Endothelial cell of umbilical vein (primary cell): Measurements from ENCODE around the gene RHOC. TPM values are rescaled to one million over a fixed set of nuclear protein-coding genes. Genes with fewer than 3 reads are reported as not detected.

Source experiments
- BruUV-seq: library from RNA; stranded (reverse); fragments of 400-500 nt; replicated peaks from 2 replicates; lab custom pipeline; 2021; lab: Mats Ljungman, UMichigan
- CTCF ChIA-PET: fragments of 300-600, 350-600 bp; sonication (Branson Sonifier 250); formaldehyde crosslinking; loops from one replicate; lab custom pipeline; 2021; ENCODE audit warnings: antibody characterized with exemption, inconsistent platforms; lab: Charles Lee
- POLR2A ChIA-PET: fragments of 300-600, 350-600 bp; sonication (Branson Sonifier 250); formaldehyde crosslinking; loops from one replicate; lab custom pipeline; 2021; ENCODE audit warnings: antibody characterized with exemption, inconsistent platforms; lab: Charles Lee
- DNase-seq: peaks from one replicate; pipeline ENCODE4 v3.0.0-alpha.2; 2011; ENCODE audit warnings: low read depth, low spot score
- FAIRE-seq: peaks from 2 replicates; lab custom pipeline; 2011; peaks lifted over from hg19 to GRCh38; lab: Jason Lieb, UNC
- H2AFZ ChIP-seq: 2 replicates; pipeline ENCODE4 v1.6.0; 2012; ENCODE audit warnings: low read depth, low read length, control low read depth, inconsistent platforms
- H3K27ac ChIP-seq: 2 replicates; pipeline ENCODE4 v1.5.1; 2011; ENCODE audit warnings: low read depth, mild to moderate bottlenecking, control low read depth, low read length, moderate library complexity; ENCODE audit not compliant: insufficient read depth
- H3K27me3 ChIP-seq, 2 experiments: 2 replicates each; pipeline versions ENCODE4 v1.6.0 to v1.6.1; 2011; ENCODE audit warnings: low read length in 2 of 2, mixed read lengths in 1 of 2; ENCODE audit not compliant: control insufficient read depth in 2 of 2, insufficient read depth in 2 of 2
- H3K36me3 ChIP-seq, 2 experiments: 2 replicates in 1 of 2; 3 replicates in 1 of 2; pipeline ENCODE4 v1.5.1; 2011; ENCODE audit warnings: low read length in 2 of 2, mild to moderate bottlenecking in 1 of 2, moderate library complexity in 1 of 2; ENCODE audit not compliant: control insufficient read depth in 2 of 2, insufficient read depth in 2 of 2; ENCODE audit errors: extremely low read depth in 1 of 2
- H3K4me1 ChIP-seq: 3 replicates; pipeline ENCODE4 v1.5.1; 2011; ENCODE audit warnings: mild to moderate bottlenecking, low read length; ENCODE audit not compliant: control insufficient read depth, insufficient read depth; ENCODE audit errors: extremely low read depth
- H3K4me2 ChIP-seq: 2 replicates; pipeline ENCODE4 v1.6.1; 2011; ENCODE audit warnings: low read length, control low read depth, mixed read lengths; ENCODE audit not compliant: insufficient read depth
- H3K4me3 ChIP-seq, 3 experiments: fragments of 200-600 bp in 1 of 3; sonication (generic), shearing (Covaris generic) in 1 of 3; replicated peaks in 1 of 3; 2 replicates each; pipeline ENCODE4 v1.5.1; 2011 to 2016; ENCODE audit warnings: control low read depth in 3 of 3, low read length in 3 of 3, mild to moderate bottlenecking in 2 of 3, inconsistent platforms in 1 of 3, low read depth in 1 of 3, moderate library complexity in 1 of 3; ENCODE audit not compliant: insufficient read depth in 1 of 3
- H3K79me2 ChIP-seq: 2 replicates; pipeline ENCODE4 v1.6.0; 2012; ENCODE audit warnings: low read length, inconsistent platforms; ENCODE audit not compliant: control insufficient read depth, insufficient read depth
- H3K9ac ChIP-seq: replicated peaks from 2 replicates; pipeline ENCODE3; 2011; ENCODE audit warnings: low read length, control low read depth; ENCODE audit not compliant: insufficient read depth; ENCODE audit errors: extremely low read depth
- H3K9me1 ChIP-seq: replicated peaks from 3 replicates; pipeline ENCODE4 v1.6.0; 2011; ENCODE audit warnings: mild to moderate bottlenecking, low read length; ENCODE audit not compliant: control insufficient read depth, insufficient read depth; ENCODE audit errors: extremely low read depth
- H3K9me3 ChIP-seq: replicated peaks from 2 replicates; pipeline ENCODE4 v1.5.1; 2012; ENCODE audit warnings: low read length, inconsistent platforms; ENCODE audit not compliant: control insufficient read depth, insufficient read depth
- H4K20me1 ChIP-seq: replicated peaks from 2 replicates; pipeline ENCODE3; 2011; ENCODE audit warnings: mild to moderate bottlenecking, low read length; ENCODE audit not compliant: control insufficient read depth, insufficient read depth; ENCODE audit errors: extremely low read depth
- CTCF ChIP-seq, 2 donors: IDR thresholded peaks; 1 replicate in 1 of 2; 2 replicates in 1 of 2; pipeline ENCODE4 v1.5.1; 2011; ENCODE audit warnings: low read length in 2 of 2, mild to moderate bottlenecking in 2 of 2, moderate library complexity in 2 of 2, control low read depth in 1 of 2, inconsistent platforms in 1 of 2, low read depth in 1 of 2; ENCODE audit not compliant: insufficient read depth in 1 of 2; ENCODE audit errors: extremely low read depth in 1 of 2
- EZH2 ChIP-seq: IDR thresholded peaks from 2 replicates; pipeline ENCODE4 v1.6.1; 2012; ENCODE audit warnings: borderline replicate concordance, low read depth, mild to moderate bottlenecking, moderate library complexity, low read length, inconsistent platforms; ENCODE audit not compliant: severe bottlenecking
- FOS ChIP-seq: IDR thresholded peaks from 2 replicates; pipeline ENCODE4 v1.6.1; 2011; ENCODE audit warnings: mild to moderate bottlenecking, low read length, moderate library complexity, borderline replicate concordance; ENCODE audit not compliant: insufficient read depth
- GATA2 ChIP-seq: IDR thresholded peaks from 2 replicates; pipeline ENCODE4 v1.7.0; 2011; ENCODE audit warnings: low read depth, mild to moderate bottlenecking, moderate library complexity, mixed read lengths, low read length; ENCODE audit not compliant: insufficient read length, insufficient read depth
- JUN ChIP-seq: IDR thresholded peaks from 2 replicates; pipeline ENCODE4 v1.6.1; 2011; ENCODE audit warnings: borderline replicate concordance, low read depth; ENCODE audit not compliant: insufficient read length, insufficient read depth
- MAX ChIP-seq: IDR thresholded peaks from 2 replicates; pipeline ENCODE4 v1.6.1; 2011; ENCODE audit not compliant: insufficient read depth, insufficient read length
- MYC ChIP-seq: IDR thresholded peaks from one replicate; pipeline ENCODE4 v1.6.1; 2011; ENCODE audit warnings: mild to moderate bottlenecking, low read depth, low read length
- POLR2A ChIP-seq: IDR thresholded peaks from 2 replicates; pipeline ENCODE4 v1.6.1; 2012; ENCODE audit warnings: low read depth, mild to moderate bottlenecking, control low read depth, low read length
- POLR2AphosphoS5 ChIP-seq: IDR thresholded peaks from 2 replicates; pipeline ENCODE4 v1.6.1; 2012; ENCODE audit warnings: low read depth, mild to moderate bottlenecking, control low read depth, low read length, moderate library complexity; ENCODE audit not compliant: insufficient read depth
- dilution Hi-C: fragments of 300-500 bp; cut with MboI; formaldehyde crosslinking; loops from one replicate; pipeline ENCODE4 v1.15.0; 2019; ENCODE audit warnings: low sequenced_read_pairs; ENCODE audit not compliant: extremely low pct_ligation_motif_present
- intact Hi-C: fragments of 100-400 bp; cut with micrococcal nuclease; formaldehyde crosslinking; loops from one replicate; pipeline ENCODE4 v1.10.0; 2022
- polyA plus RNA-seq, 4 experiments: library from polyadenylated mRNA; depleted of rRNA in 3 of 4; stranded (reverse) in 3 of 4; unstranded in 1 of 4; fragments of >200 nt; gene quantifications; 2 replicates each; pipeline versions ENCODE4 v1.2.1 to v1.2.3, GENCODE V29; 2011 to 2012; ENCODE audit warnings: missing spikeins in 1 of 4
- total RNA-seq: library from RNA; stranded (reverse); gene quantifications from 2 replicates; pipeline ENCODE4 v1.2.3, GENCODE V29; 2021

RHOC gene
- total and polyA plus RNA-seq, 2 donors (not counting 3 experiments of a cell fraction or from before 2014, with no cell fraction given): 699 to 1,244 TPM

DNA sequence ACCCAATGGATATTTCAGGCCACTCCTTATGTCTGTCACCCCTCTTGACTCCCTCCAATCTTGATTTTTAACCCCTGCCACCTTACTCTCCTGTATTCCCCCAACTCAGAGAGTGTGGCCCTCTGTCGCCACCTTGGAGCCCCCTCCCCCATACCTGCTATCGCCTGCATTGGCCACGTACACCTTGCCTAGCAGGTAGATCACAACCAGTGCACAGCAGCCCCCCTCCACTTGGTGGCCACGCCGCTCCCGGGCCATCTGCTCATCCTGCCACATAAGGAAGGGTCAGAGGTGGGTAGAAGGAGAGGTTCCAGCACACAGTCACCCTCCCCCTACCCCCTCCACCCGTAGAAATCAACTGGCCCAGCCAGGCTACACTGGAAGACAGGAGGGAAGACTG lies 5.3 kb upstream of the RHOC start:
- no peaks in the 10 kb centered on the region for H4K20me1 ChIP-seq

DNA sequence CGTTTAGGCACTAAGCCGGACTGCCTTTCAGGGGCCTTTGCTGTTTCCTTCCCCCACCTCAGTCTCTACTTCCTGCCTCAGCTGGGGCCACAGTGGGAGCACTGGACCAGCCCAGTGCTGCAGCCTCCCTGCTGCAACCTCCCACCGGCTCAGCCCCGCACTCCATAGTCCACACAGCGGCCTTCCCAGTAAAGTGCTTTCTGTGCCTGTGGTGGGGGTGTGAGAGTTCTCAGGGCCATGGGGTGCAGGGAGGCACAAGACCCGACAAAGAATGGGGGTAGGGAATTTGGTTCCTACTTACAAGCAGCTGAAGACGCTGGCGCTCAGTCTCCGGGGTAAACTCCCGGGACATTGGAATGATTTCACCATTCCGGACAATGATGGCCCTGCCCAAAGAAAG lies 4.7 kb upstream of the RHOC start:
- peaks cover 15% of the 10 kb centered on the region for H3K4me1 ChIP-seq
- DNase-seq: no peak
- H3K9me1 ChIP-seq: no peaks in the 10 kb centered on the region
- H3K27me3 ChIP-seq: no peaks in the 10 kb centered on the region
- dilution Hi-C loops: no loop called here
- intact Hi-C loops: loop anchor here (5.0 to 10.0 kb wide), 2 partner anchors 414 to 1193 kb away; partner anchors contain the start of genes AP4B1 and DCLRE1B
- BruUV-seq: no TSS peak
- TF ChIP-seq POLR2A: no peak
- TF ChIP-seq MAX: no peak
- no peak for TF ChIP-seq CTCF (IDR thresholded peaks at IDR 0.05; ENCODE audit: extremely low read depth in 1 of 2, insufficient read depth in 1 of 2, low read depth in 1 of 2, low read length in 2 of 2)
- TF ChIP-seq JUN: no peak
- TF ChIP-seq GATA2: no peak
- no peak for TF ChIP-seq EZH2
- TF ChIP-seq POLR2AphosphoS5: no peak
- TF ChIP-seq FOS: no peak
- TF ChIP-seq MYC: no peak
- peaks cover 3% of the 10 kb centered on the region for H3K79me2 ChIP-seq
- no peak overlapping the region for H3K4me2 ChIP-seq
- POLR2A ChIA-PET: interaction anchor here (0.6 kb wide), 1 partner anchor 224 kb away, joined by 5 read pairs; no protein-coding TSS in a partner anchor
- H3K9me3 ChIP-seq: no peaks in the 10 kb centered on the region
- no peaks in the 10 kb centered on the region for H4K20me1 ChIP-seq
- CTCF ChIA-PET: no interaction called here
- H3K36me3 ChIP-seq: no peaks in the 10 kb centered on the region
- FAIRE-seq: no peak
- H3K9ac ChIP-seq: no peak overlapping the region
- H2AFZ ChIP-seq: no peak overlapping the region
- no peak overlapping the region for H3K4me3 ChIP-seq
- no peak overlapping the region for H3K27ac ChIP-seq

More for the DNA sequence above, 5.3 kb upstream of the RHOC start:
- no peak overlapping the region for H3K4me3 ChIP-seq
- H3K27me3 ChIP-seq: no peaks in the 10 kb centered on the region
- no peak overlapping the region for H3K9ac ChIP-seq
- no peak overlapping the region for H2AFZ ChIP-seq
- H3K36me3 ChIP-seq: no peaks in the 10 kb centered on the region
- BruUV-seq: no TSS peak
- no peak overlapping the region for H3K27ac ChIP-seq
- POLR2A ChIA-PET: interaction anchor here (0.6 kb wide), 1 partner anchor 224 kb away, joined by 5 read pairs; no protein-coding TSS in a partner anchor
- H3K4me1 ChIP-seq: peaks cover 15% of the 10 kb centered on the region
- CTCF ChIA-PET: interaction anchor here (0.9 kb wide), 1 partner anchor 37 kb away, joined by 3 read pairs; no protein-coding TSS in a partner anchor
- no peaks in the 10 kb centered on the region for H3K9me3 ChIP-seq
- no peak for TF ChIP-seq JUN
- no peak for TF ChIP-seq POLR2A
- no peak for TF ChIP-seq GATA2
- TF ChIP-seq MAX: no peak
- H3K4me2 ChIP-seq: no peak overlapping the region
- intact Hi-C loops (loop anchor here (5.0 to 10.0 kb wide), 2 partner anchors 415 to 1193 kb away; partner anchors contain the start of genes AP4B1 and DCLRE1B), dilution Hi-C loops (no loop called here)
- H3K79me2 ChIP-seq: no peaks in the 10 kb centered on the region
- H3K9me1 ChIP-seq: no peaks in the 10 kb centered on the region
- no peak for DNase-seq
- FAIRE-seq: no peak
